ENCODE data around the gene CLCN4.

Gene CLCN4

GRCh38 chrX:10130354-10130753, 26.4 kb upstream of the CLCN4 start:
- DNase-seq (ENCODE audit: low spot score): no peak

DNA sequence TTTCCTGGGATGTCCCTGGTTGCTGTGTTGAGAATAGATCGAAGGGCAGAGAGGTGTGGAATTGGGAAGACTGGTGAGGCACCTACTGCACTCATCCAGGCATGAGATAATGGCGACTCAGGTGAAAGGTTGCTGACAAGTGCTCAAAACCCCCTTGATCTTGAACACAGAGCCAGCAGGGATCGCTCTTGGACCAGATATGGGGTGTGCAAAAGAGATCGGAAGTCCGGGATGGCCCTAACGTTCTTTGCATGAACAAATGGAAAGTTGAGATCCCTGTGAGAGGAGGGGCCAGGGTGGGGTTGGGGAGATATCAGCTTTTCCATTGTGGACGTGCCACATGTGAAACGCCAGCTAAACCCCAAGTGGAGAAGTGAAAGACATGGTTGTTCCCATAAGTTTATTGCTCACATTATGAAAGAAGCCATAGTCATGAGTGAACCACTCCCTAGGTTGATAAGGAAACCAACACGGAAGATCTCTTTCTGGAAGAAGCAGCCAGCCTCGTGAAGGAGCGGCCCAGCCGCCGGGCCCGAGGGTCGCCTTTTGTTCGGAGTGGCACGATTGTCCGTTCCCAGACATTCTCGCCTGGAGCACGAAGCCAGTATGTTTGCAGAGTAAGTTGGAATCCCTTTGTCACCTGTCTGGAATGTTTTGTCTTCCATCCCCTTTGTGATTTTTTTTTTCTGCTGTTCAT, 22.6 kb upstream of the CLCN4 start:
- DNase-seq (ENCODE audit: low spot score): no peak

GRCh38 chrX:10134921-10135320, 21.9 kb upstream of the CLCN4 start:
- DNase-seq (ENCODE audit: low spot score): no peak

DNA sequence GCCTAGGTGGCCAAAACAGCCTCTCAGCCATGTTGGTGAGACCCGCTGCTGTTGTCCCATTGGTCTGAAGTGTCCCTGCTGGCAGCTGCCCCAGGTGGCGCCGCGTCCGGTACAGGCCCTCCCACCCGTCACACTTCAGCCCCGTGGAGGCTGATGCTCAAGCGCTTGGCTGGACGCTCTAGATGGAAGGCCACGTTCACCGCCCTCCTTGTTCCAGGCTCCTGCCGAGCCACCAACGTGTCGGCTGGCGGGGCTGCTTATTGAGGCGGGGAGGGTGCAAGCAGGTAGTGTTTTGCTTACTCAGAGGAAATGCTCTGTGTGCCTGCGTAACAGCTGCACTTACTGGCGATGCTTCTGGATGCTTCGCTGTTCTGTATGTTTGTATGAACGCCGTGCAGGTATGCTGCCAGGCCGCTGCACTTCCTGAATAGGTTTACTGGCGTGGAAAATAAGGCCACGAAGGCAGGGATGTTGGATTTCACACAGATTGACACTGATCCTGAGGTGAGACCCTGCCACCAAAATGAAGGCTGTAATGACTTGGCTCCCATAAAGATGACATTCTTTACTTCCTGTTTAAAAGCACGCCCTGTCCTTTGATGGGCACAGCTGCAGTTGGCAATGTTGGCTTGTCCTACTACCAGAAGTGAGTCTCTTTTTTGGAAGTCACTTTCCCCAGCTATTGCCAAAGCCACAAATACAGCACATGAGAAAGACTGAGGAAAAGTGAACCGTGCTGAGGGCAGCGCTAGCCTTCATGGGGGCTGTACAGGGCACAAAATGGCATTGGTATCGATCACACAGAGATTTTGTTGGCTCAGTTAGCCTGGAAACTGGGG, 21.0 kb upstream of the CLCN4 start:
- no peak for DNase-seq (ENCODE audit: low spot score)

GRCh38 chrX:10138726-10139125, 18.0 kb upstream of the CLCN4 start:
- no peak for DNase-seq (ENCODE audit: low spot score)

DNA sequence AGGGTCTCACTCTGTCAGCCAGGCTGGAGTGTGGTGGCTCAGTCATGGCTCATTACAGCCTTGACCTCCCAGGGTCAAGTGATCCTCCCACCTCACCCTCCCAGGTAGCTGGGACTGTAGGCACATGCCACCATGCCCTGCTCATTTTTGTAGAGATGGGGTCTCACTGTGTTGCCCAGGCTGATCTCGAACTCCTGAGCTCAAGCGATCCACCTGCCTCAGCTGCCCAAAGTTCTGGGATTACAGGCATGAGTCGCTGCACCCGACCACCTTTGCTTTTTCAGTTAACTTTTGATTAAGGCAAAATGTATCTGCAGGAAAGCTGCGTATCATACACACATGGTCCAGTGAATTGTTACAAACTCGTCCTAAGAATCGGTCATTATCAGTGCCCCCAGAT, 16.5 kb upstream of the CLCN4 start:
- no peak for DNase-seq (ENCODE audit: low spot score)

DNA sequence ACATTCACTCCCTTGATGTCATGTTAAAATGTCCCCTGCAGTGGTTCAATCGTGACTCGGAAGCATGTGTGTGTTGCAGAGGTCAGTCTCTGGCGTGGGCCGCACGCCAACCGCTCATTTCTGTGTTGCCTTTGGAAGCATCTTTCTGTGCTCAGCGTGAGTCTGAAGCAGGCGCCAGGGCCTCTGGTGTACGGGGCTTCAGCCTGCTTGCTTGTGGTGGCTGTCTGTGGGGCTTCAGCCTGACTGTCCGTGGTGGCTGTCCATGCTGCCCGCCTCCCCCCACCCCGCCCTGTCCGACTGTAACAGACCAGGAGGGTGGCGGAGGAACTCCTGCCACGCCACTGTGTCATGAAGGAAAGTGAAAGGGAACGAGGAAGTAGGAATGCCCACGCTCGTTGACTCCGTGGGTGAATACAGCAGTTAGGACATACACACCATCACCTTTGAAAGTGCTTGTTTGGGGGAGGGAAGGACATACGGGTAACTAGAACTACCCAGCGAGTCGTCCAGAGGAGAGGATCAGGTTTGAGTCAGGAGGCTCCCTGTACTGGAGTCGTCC, 14.7 kb upstream of the CLCN4 start:
- DNase-seq (ENCODE audit: low spot score): no peak

GRCh38 chrX:10143071-10143983, 13.4 kb upstream of the CLCN4 start:
- DNase-seq (ENCODE audit: low spot score): no peak

GRCh38 chrX:10146346-10146745, 10.4 kb upstream of the CLCN4 start:
- DNase-seq (ENCODE audit: low spot score): no peak

- DNase-seq (ENCODE audit: low spot score): no peak
Measured at GRCh38 chrX:10152086-10152485, 4.7 kb upstream of the CLCN4 start.

- DNase-seq (ENCODE audit: low spot score): no peak
Measured at GRCh38 chrX:10155137-10155536, 1.6 kb upstream of the CLCN4 start.

GRCh38 chrX:10157032-10157341, 212 bp downstream of the CLCN4 start:
- DNase-seq (ENCODE audit: low spot score): no peak

DNA sequence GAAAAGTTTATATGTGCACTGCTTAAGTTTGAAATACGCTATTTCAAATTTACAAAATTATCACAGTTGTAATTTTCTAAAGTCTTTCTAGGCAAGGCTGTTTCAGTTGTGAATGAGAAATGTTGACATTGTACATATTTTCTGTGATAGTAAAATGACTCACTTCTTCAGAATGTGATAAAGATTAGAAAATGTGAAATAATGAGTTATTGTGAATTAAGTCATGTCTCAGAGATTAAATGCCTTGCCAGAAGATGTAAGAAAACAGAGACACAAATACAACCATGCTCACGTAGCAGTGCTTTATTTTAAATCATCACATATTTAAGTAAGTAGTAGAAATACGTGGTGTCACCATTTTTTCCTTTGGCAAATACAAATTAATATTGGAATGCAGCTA, 768 bp downstream of the CLCN4 start:
- DNase-seq (ENCODE audit: low spot score): no peak

DNA sequence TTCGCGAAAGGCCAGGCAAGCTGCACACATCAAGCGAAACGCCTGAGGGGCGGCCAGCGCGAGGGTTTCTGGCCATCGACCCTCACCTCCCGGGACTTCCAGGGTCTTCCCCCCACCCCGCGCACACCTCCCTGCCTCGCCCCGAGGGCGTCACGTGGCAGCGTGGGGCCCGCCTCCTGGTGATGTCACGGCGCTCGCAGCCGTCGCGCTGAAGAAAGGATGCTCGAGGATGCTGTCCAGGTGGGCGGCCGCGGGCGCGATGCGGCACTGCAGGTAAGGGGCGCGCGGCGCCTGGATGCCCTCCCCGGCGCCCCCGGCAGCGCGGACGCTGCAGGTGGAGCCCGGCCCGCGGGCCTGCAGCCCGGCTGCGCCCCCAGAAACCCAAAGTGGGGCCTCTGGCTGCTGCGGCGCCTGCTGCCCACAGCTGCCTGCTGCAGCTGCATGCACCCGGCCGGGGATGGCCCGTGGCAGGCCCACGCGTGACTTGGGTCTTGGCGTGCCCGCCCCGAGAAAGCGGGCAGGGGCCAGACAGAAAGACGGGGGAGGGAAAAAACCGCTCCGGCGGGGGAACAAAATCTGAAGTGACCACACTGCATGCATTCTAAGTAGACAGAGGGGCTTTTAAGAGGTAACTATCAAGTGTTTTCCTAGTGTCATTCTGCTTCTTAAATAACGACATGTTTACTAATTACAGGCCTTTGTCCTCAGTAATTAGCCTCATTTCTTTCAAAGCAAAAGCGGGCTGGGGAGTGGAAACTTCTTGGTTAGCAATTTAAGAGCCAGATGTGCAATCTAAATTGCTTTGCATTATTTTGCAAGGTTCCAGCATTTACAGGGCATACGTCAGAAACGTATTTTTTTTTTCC, 1.7 kb downstream of the CLCN4 start:
- no peak for DNase-seq (ENCODE audit: low spot score)

DNA sequence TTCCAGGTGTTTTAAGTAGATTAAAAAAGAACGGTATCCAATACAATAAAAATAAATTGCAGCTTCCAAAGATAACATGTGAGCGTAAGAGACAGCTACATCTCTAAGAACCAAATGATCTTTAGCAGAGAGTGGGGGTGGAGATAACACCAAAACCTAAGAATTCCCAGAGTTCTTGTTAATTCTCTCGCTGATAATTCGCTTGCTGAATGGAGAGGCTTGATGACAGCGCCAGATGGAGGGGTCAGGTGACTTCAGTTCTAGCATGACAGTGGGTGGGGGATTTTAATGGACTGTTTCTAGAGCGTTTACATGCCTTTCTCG, 2.3 kb downstream of the CLCN4 start:
- no peak for DNase-seq (ENCODE audit: low spot score)

DNA sequence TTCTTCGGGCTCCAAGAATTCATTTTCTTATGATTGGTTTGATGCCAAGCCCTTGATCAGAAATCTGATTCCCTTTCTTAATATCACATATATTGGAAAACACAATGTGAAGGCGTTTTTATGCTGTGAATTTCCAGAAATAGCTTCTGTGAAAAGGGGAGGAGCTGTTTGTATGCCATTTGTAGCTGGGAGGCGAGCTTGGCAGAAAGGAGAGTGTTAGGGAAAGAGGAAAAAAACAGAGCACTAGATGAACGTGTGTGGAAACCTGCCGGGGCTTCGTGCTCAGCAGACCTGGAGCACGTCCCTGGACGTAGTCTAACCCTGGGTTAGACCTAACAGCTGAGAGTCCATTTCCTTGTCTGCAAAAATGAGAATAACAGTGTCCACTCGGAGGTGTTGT, 3.4 kb downstream of the CLCN4 start:
- DNase-seq (ENCODE audit: low spot score): no peak

DNA sequence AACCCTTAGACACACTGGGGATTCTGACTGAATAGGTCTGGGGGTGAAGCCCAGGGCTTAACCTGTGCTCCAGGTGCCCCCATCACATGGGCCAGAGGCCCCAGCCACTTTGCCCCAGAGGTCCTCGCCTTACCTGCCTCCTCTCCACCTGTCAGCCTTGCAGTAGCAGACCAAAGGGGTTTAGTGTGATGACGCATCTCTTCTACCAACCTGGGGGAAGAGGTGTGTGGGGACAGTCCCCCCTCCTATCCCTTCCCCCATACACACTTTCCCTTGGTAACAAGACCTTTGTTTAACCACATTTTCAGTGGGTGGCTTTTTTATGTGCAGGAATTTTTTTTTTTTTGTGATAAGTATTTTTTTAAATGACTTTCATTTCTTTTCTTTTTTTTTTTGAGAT, 6.3 kb downstream of the CLCN4 start:
- no peak for DNase-seq (ENCODE audit: low spot score)

- DNase-seq (ENCODE audit: low spot score): no peak
Measured at GRCh38 chrX:10164879-10165278, 8.1 kb downstream of the CLCN4 start.

- DNase-seq (ENCODE audit: low spot score): no peak
Measured at GRCh38 chrX:10165580-10166247, 8.9 kb downstream of the CLCN4 start.

- DNase-seq (ENCODE audit: low spot score): no peak
Measured at GRCh38 chrX:10166248-10166716, 9.5 kb downstream of the CLCN4 start.

DNA sequence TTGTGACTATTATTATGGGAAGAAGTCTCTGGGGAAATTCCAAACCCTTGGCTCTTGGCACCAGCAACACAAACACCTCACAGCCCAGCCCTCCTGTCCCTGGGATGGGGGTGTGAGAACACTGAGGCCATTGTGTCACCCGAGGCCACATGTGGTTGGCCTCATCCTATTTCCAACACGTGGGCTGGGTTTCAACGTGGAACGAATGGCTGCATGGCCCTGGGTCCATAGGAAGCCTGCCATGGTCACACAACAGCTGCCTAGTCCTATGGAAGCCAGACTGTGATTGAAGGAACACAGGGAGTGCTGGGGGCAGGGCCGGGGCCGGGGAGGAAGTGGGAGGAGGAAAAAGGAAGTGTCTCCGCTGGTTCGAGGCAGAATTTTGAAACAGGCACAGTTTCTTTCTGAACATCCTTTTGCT, 10.0 kb downstream of the CLCN4 start:
- DNase-seq (ENCODE audit: low spot score): peak; percentile 67
